ENCODE data around the gene TIGAR. TPM values are rescaled to one million over a fixed set of nuclear protein-coding genes. Genes with fewer than 3 reads are reported as not detected.

Gene TIGAR
- total RNA-seq, 2 experiments from 2014 or later = 5.3 to 7.1 TPM

GRCh38 chr12:4292341-4293073 lies 28.5 kb upstream of the TIGAR start:
- intact Hi-C loops (cut with DNase I, micrococcal nuclease) = no loop called here
- H3K27ac ChIP-seq (ENCODE audit: low read depth in 1 of 2, low read length in 2 of 2) = peak overlapping the region in 1 of 2 donors; percentile 37
- DNase-seq (no peak), ATAC-seq (ENCODE audit: poor library complexity) (no peak)
- no peaks in the 10 kb centered on the region for H3K27me3 ChIP-seq (ENCODE audit: control insufficient read depth in 1 of 2, insufficient read depth in 2 of 2, low read length in 2 of 2)
- ChIA-PET POLR2A (interaction anchor here (0.8 to 2.5 kb wide), 4 partner anchors 14 to 24 kb away, joined by 3 to 9 read pairs (median 6); no protein-coding TSS in a partner anchor), CTCF (interaction anchor here (1.5 kb wide), 1 partner anchor 16 kb away, joined by 7 read pairs; no protein-coding TSS in a partner anchor)
- H3K4me3 ChIP-seq (ENCODE audit: low read length) = no peak overlapping the region
- H3K9me3 ChIP-seq (ENCODE audit: control insufficient read depth in 1 of 2, insufficient read depth in 1 of 2, low read length in 2 of 2) = no peaks in the 10 kb centered on the region
- H3K36me3 ChIP-seq (ENCODE audit: insufficient read depth, low read length) = peaks cover 97% of the 10 kb centered on the region
- Mint-ChIP-seq H3K27ac (peak overlapping the region; percentile 87), H3K4me3 (peak overlapping the region; percentile 27), H3K4me1 (ENCODE audit: low read depth) (peaks cover 87% of the 10 kb centered on the region), H3K27me3 (no peaks in the 10 kb centered on the region), H3K36me3 (ENCODE audit: low read depth) (peaks cover 99% of the 10 kb centered on the region), H3K9me3 (no peaks in the 10 kb centered on the region)
- peaks cover 73% of the 10 kb centered on the region for H3K4me1 ChIP-seq (ENCODE audit: insufficient read depth, low read length)
- TF ChIP-seq CTCF (IDR thresholded peaks at IDR 0.05) = no peak

GRCh38 chr12:4293299-4293965 lies 27.6 kb upstream of the TIGAR start:
- H3K27me3 ChIP-seq (ENCODE audit: control insufficient read depth in 1 of 2, insufficient read depth in 2 of 2, low read length in 2 of 2) = no peaks in the 10 kb centered on the region
- H3K4me3 Mint-ChIP-seq = peak overlapping the region; percentile 62
- H3K27ac Mint-ChIP-seq = peak overlapping the region; percentile 87
- H3K9me3 ChIP-seq (ENCODE audit: control insufficient read depth in 1 of 2, insufficient read depth in 1 of 2, low read length in 2 of 2) = no peaks in the 10 kb centered on the region
- peaks cover 66% of the 10 kb centered on the region for H3K4me1 ChIP-seq (ENCODE audit: insufficient read depth, low read length)
- DNase-seq (peak in 4 of 14 experiments; percentile 23 to 39 (median 34)), ATAC-seq (ENCODE audit: poor library complexity) (peak; percentile 58)
- peaks cover 78% of the 10 kb centered on the region for H3K4me1 Mint-ChIP-seq (ENCODE audit: low read depth)
- no peaks in the 10 kb centered on the region for H3K27me3 Mint-ChIP-seq
- peaks cover 97% of the 10 kb centered on the region for H3K36me3 ChIP-seq (ENCODE audit: insufficient read depth, low read length)
- H3K27ac ChIP-seq (ENCODE audit: low read depth in 1 of 2, low read length in 2 of 2) = peak overlapping the region; percentile 26 to 37
- peaks cover 99% of the 10 kb centered on the region for H3K36me3 Mint-ChIP-seq (ENCODE audit: low read depth)
- no peak overlapping the region for H3K4me3 ChIP-seq (ENCODE audit: low read length)
- no peaks in the 10 kb centered on the region for H3K9me3 Mint-ChIP-seq
- POLR2A ChIA-PET = interaction anchor here (0.8 to 2.5 kb wide), 7 partner anchors 8 to 331 kb away, joined by 3 to 9 read pairs (median 4); no protein-coding TSS in a partner anchor
- CTCF ChIA-PET = interaction anchor here (0.7 to 2.4 kb wide), 3 partner anchors 17 to 407 kb away, joined by 3 to 7 read pairs (median 3); no protein-coding TSS in a partner anchor
- no peak for TF ChIP-seq CTCF (IDR thresholded peaks at IDR 0.05)
- intact Hi-C loops (cut with DNase I, micrococcal nuclease) = no loop called here

GRCh38 chr12:4293966-4294505 lies 27.0 kb upstream of the TIGAR start:
- peak; percentile 78 for ATAC-seq (ENCODE audit: poor library complexity)
- Histone ChIP-seq H3K4me3 (ENCODE audit: low read length) (no peak overlapping the region), H3K9me3 (ENCODE audit: control insufficient read depth in 1 of 2, insufficient read depth in 1 of 2, low read length in 2 of 2) (no peaks in the 10 kb centered on the region), H3K36me3 (ENCODE audit: insufficient read depth, low read length) (peaks cover 95% of the 10 kb centered on the region), H3K27ac (ENCODE audit: low read depth in 1 of 2, low read length in 2 of 2) (peak overlapping the region; percentile 26 to 32), H3K4me1 (ENCODE audit: insufficient read depth, low read length) (peaks cover 60% of the 10 kb centered on the region), H3K27me3 (ENCODE audit: control insufficient read depth in 1 of 2, insufficient read depth in 2 of 2, low read length in 2 of 2) (no peaks in the 10 kb centered on the region)
- no peak for TF ChIP-seq CTCF (IDR thresholded peaks at IDR 0.05)
- peak in 4 of 14 experiments; percentile 10 to 49 (median 30) for DNase-seq
- intact Hi-C loops (cut with DNase I, micrococcal nuclease) = no loop called here
- H3K27ac Mint-ChIP-seq = peak overlapping the region; percentile 87
- H3K36me3 Mint-ChIP-seq (ENCODE audit: low read depth) = peaks cover 99% of the 10 kb centered on the region
- H3K4me3 Mint-ChIP-seq = peak overlapping the region; percentile 62
- H3K27me3 Mint-ChIP-seq = no peaks in the 10 kb centered on the region
- peaks cover 72% of the 10 kb centered on the region for H3K4me1 Mint-ChIP-seq (ENCODE audit: low read depth)
- POLR2A ChIA-PET = interaction anchor here (0.8 to 2.5 kb wide), 7 partner anchors 8 to 331 kb away, joined by 3 to 9 read pairs (median 4); no protein-coding TSS in a partner anchor
- CTCF ChIA-PET = interaction anchor here (1.5 to 2.4 kb wide), 2 partner anchors 17 to 408 kb away, joined by 3 to 7 read pairs; no protein-coding TSS in a partner anchor
- no peaks in the 10 kb centered on the region for H3K9me3 Mint-ChIP-seq
